Endothelial cell (in vitro differentiated cells): Measurements from ENCODE around the gene MICALL2. TPM values are rescaled to one million over a fixed set of nuclear protein-coding genes. Genes with fewer than 3 reads are reported as not detected.

ENCODE experiments used
- DNase-seq: peaks from one replicate; pipeline ENCODE4 v3.0.0; 2021; ENCODE audit warnings: low spot score
- H3K27ac Mint-ChIP-seq: one replicate; pipeline ENCODE4 v1.8.0; 2021; ENCODE audit warnings: mixed read lengths, inconsistent platforms; ENCODE audit not compliant: unreplicated experiment
- H3K27me3 Mint-ChIP-seq: one replicate; pipeline ENCODE4 v1.8.0; 2021; ENCODE audit warnings: mild to moderate bottlenecking, moderate library complexity, mixed read lengths, inconsistent platforms; ENCODE audit not compliant: unreplicated experiment
- H3K36me3 Mint-ChIP-seq: one replicate; pipeline ENCODE4 v1.8.0; 2021; ENCODE audit warnings: mild to moderate bottlenecking, low read depth, mixed read lengths, inconsistent platforms; ENCODE audit not compliant: unreplicated experiment
- H3K4me1 Mint-ChIP-seq: one replicate; pipeline ENCODE4 v1.8.0; 2021; ENCODE audit warnings: mild to moderate bottlenecking, mixed read lengths, inconsistent platforms; ENCODE audit not compliant: unreplicated experiment
- H3K4me3 Mint-ChIP-seq: one replicate; pipeline ENCODE4 v1.8.0; 2021; ENCODE audit warnings: mild to moderate bottlenecking, mixed read lengths, inconsistent platforms; ENCODE audit not compliant: unreplicated experiment
- H3K9me3 Mint-ChIP-seq: one replicate; pipeline ENCODE4 v1.8.0; 2021; ENCODE audit warnings: mixed read lengths, inconsistent platforms; ENCODE audit not compliant: unreplicated experiment
- CTCF ChIP-seq: fragments of 200-600 bp; sonication (generic); IDR thresholded peaks from one replicate; pipeline ENCODE4 v1.5.0; 2021; ENCODE audit warnings: antibody characterized with exemption; ENCODE audit not compliant: unreplicated experiment
- total RNA-seq: library from RNA; stranded (reverse); fragmentation: NEBNext Ultra II Directional; extraction: Animal tissue kit (Norgen Biotek cat#: 25700); gene quantifications from one replicate; pipeline ENCODE4 v1.2.1, GENCODE V29; 2021; ENCODE audit not compliant: unreplicated experiment

The MICALL2 gene
- total RNA-seq, 1 donor from 2014 or later = 25.0 TPM

- peak; percentile 37 for DNase-seq
- H3K27me3 Mint-ChIP-seq = peaks cover 10% of the 10 kb centered on the region
- peaks cover 27% of the 10 kb centered on the region for H3K4me1 Mint-ChIP-seq
- peak overlapping the region; percentile 67 for H3K4me3 Mint-ChIP-seq
- TF ChIP-seq CTCF = no peak
- H3K36me3 Mint-ChIP-seq = no peaks in the 10 kb centered on the region
- H3K27ac Mint-ChIP-seq = no peak overlapping the region
- no peaks in the 10 kb centered on the region for H3K9me3 Mint-ChIP-seq
These were observed 3.9 kb downstream of the MICALL2 start for GRCh38 chr7:1455241-1455939.

GRCh38 chr7:1454542-1454941 is 4.7 kb downstream of the MICALL2 start:
- H3K27ac Mint-ChIP-seq = no peak overlapping the region
- DNase-seq = peak; percentile 30
- H3K4me3 Mint-ChIP-seq = no peak overlapping the region
- no peak for TF ChIP-seq CTCF
- peaks cover 27% of the 10 kb centered on the region for H3K4me1 Mint-ChIP-seq
- peaks cover 10% of the 10 kb centered on the region for H3K27me3 Mint-ChIP-seq
- no peaks in the 10 kb centered on the region for H3K36me3 Mint-ChIP-seq
- H3K9me3 Mint-ChIP-seq = no peaks in the 10 kb centered on the region

- no peak for DNase-seq
- H3K4me3 Mint-ChIP-seq = no peak overlapping the region
- H3K36me3 Mint-ChIP-seq = no peaks in the 10 kb centered on the region
- peaks cover 17% of the 10 kb centered on the region for H3K4me1 Mint-ChIP-seq
- no peaks in the 10 kb centered on the region for H3K9me3 Mint-ChIP-seq
- H3K27me3 Mint-ChIP-seq = peaks cover 8% of the 10 kb centered on the region
- no peak overlapping the region for H3K27ac Mint-ChIP-seq
- no peak for TF ChIP-seq CTCF
These were observed 7.1 kb downstream of the MICALL2 start for GRCh38 chr7:1452205-1452604.

- Mint-ChIP-seq H3K36me3 (no peaks in the 10 kb centered on the region), H3K4me3 (no peak overlapping the region), H3K27ac (no peak overlapping the region), H3K27me3 (peaks cover 6% of the 10 kb centered on the region), H3K4me1 (peaks cover 8% of the 10 kb centered on the region), H3K9me3 (no peaks in the 10 kb centered on the region)
- DNase-seq = no peak
- TF ChIP-seq CTCF = no peak
These were observed 8.3 kb downstream of the MICALL2 start for GRCh38 chr7:1450987-1451386.

- TF ChIP-seq CTCF = no peak
- Mint-ChIP-seq H3K4me3 (no peak overlapping the region), H3K9me3 (no peaks in the 10 kb centered on the region), H3K4me1 (peaks cover 4% of the 10 kb centered on the region), H3K36me3 (no peaks in the 10 kb centered on the region), H3K27ac (no peak overlapping the region), H3K27me3 (peaks cover 5% of the 10 kb centered on the region)
- DNase-seq = no peak
These were observed 8.8 kb downstream of the MICALL2 start for GRCh38 chr7:1450431-1450830.
